NT2/D1 (cell line): ENCODE measurements around the gene C13orf42.

Source experiments
- YY1 ChIP-seq: IDR thresholded peaks from 2 replicates; pipeline ENCODE4 v1.6.1; 2011; ENCODE audit not compliant: insufficient read length, insufficient read depth
- ZNF274 ChIP-seq: IDR thresholded peaks from 2 replicates; pipeline ENCODE4 v1.6.1; 2011; ENCODE audit warnings: mild to moderate bottlenecking, low read depth, low read length

DNA sequence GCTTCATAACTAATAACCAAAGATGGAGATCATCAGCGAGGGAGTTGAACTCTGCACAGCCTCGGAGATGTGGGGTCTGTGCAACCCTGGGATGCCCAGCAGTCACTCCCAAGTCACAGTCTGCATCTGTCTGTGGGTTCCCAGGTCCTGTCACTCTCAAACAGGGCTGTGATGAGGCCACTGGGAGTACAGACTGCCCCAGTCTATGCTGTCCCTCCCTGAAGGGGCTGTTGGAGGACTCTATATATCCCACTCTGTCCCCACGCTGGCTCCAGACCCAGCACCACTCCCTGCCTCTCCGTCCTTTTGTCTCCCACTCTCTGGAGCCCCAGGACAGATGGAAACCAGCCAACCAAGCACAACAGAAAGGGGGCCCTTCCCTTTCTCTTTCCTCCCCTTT lies 26.2 kb upstream of the C13orf42 start:
- TF ChIP-seq YY1 (no peak), ZNF274 (no peak)
